Gastroesophageal sphincter (tissue), 4 donors: Measurements from ENCODE around the gene TRIO. TPM values are rescaled to one million over a fixed set of nuclear protein-coding genes. Genes with fewer than 3 reads are reported as not detected.

Experiments
- ATAC-seq: fragments of 150-250 bp; one replicate; pipeline ENCODE4 v1.9.1; 2016; ENCODE audit warnings: mild to moderate bottlenecking, moderate library complexity
- H3K27ac ChIP-seq, 4 donors: fragments of 200-600 bp; sonication (generic) in 3 of 4; 1 replicate in 3 of 4; 2 replicates in 1 of 4; pipeline ENCODE4 v1.5.1; 2016 to 2019
- H3K27me3 ChIP-seq: fragments of 200-600 bp; sonication (generic); one replicate; pipeline ENCODE4 v1.5.1; 2019
- H3K36me3 ChIP-seq, 2 donors: fragments of 200-600 bp; sonication (generic); one replicate each; pipeline ENCODE4 v1.5.1; 2019; ENCODE audit warnings: control low read depth in 1 of 2
- H3K4me1 ChIP-seq, 3 donors: fragments of 200-600 bp; sonication (generic); 1 replicate in 2 of 3; 2 replicates in 1 of 3; pipeline ENCODE4 v1.5.1; 2016 to 2019; ENCODE audit warnings: control low read depth in 2 of 3
- H3K4me3 ChIP-seq, 2 donors: fragments of 200-600 bp; sonication (generic); one replicate each; pipeline ENCODE4 v1.5.1; 2019; ENCODE audit warnings: mild to moderate bottlenecking in 1 of 2, moderate library complexity in 1 of 2
- H3K9me3 ChIP-seq, 3 donors: fragments of 200-600 bp; sonication (generic); one replicate each; pipeline ENCODE4 v1.5.1; 2017 to 2019; ENCODE audit warnings: control low read depth in 2 of 3
- EP300 ChIP-seq: sonication (generic); formaldehyde crosslinking; IDR thresholded peaks from one replicate; pipeline ENCODE4 v1.6.1; 2017; ENCODE audit warnings: antibody characterized with exemption, mild to moderate bottlenecking
- POLR2A ChIP-seq, 2 donors: fragments of 450-650 bp; IDR thresholded peaks; one replicate each; pipeline ENCODE4 v1.6.1; 2017; ENCODE audit warnings: antibody characterized with exemption in 2 of 2, mild to moderate bottlenecking in 2 of 2, moderate library complexity in 1 of 2
- POLR2AphosphoS5 ChIP-seq: sonication (generic); formaldehyde crosslinking; IDR thresholded peaks from one replicate; pipeline ENCODE4 v1.6.1; 2017; ENCODE audit warnings: antibody characterized with exemption
- WGBS, 2 donors: methylation state at CpG; one replicate each; pipeline ENCODE4 v1.1.5; 2018; ENCODE audit warnings: low coverage in 1 of 2; 5-methylcytosine and 5-hydroxymethylcytosine counted together
- total RNA-seq, 4 donors: library from RNA; depleted of rRNA; stranded (reverse); fragments of >200 nt; gene quantifications; one replicate each; pipeline ENCODE4 v1.1.0, GENCODE V29; 2016
- TF ChIP-seq, protein P1 (sequence below), 4 experiments: fragments of 200-600 bp in 2 of 4; fragments of 450-650 bp in 2 of 4; sonication (generic) in 1 of 4; IDR thresholded peaks; one replicate each; pipeline ENCODE4 v1.5.1; 2017 to 2019; ENCODE audit warnings: antibody characterized with exemption in 4 of 4, mild to moderate bottlenecking in 2 of 4, moderate library complexity in 2 of 4

Gene TRIO
- total RNA-seq, 4 donors from 2014 or later: 69.2 to 257 (median 172) TPM

DNA sequence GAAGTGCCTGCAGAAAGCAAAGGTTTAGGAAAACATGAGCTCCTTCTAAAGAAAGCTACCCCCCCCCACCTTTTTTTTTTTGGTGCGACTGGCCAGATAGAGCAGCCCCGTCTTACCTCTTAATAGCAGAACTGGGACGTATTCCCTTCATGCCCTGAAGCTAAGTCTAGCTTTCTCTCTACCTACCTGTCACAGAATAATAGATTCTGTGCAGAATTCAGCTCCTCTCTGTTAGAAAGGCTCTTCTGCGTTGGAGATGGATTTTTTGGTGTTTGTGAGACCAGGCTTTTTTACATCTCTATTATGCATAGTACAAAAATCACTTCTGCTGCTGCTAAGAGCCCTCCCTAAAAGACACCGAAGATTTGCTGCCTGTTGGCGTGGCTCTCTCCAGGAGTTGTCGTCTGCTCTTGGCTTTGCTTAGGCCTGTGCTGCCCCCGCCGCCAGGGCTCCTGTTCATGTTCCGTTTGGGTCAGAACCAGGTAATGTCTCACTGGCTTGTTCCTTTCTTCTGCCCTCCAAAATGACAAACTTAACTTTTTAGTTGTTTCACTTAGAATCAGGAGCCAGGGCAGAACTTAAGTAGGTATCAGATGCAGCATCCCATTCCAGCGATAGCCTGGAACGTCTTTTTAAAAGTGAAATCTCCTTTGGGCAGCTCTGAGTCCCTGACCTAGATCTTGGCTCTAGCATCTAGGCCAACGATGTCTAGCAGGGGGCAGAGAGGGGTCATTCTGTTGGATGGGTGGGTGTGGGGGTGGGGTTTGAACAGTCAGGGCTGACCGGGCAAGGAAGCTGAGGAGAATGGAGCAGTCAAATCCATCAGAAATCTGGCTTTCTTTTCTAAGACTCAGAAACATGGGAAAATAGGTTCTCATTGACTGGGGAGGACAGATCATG, 2.5 kb downstream of the TRIO start:
- no peak for TF ChIP-seq POLR2AphosphoS5
- no peak for TF ChIP-seq POLR2A (IDR thresholded peaks at IDR 0.05)
- TF ChIP-seq, protein P1, sequence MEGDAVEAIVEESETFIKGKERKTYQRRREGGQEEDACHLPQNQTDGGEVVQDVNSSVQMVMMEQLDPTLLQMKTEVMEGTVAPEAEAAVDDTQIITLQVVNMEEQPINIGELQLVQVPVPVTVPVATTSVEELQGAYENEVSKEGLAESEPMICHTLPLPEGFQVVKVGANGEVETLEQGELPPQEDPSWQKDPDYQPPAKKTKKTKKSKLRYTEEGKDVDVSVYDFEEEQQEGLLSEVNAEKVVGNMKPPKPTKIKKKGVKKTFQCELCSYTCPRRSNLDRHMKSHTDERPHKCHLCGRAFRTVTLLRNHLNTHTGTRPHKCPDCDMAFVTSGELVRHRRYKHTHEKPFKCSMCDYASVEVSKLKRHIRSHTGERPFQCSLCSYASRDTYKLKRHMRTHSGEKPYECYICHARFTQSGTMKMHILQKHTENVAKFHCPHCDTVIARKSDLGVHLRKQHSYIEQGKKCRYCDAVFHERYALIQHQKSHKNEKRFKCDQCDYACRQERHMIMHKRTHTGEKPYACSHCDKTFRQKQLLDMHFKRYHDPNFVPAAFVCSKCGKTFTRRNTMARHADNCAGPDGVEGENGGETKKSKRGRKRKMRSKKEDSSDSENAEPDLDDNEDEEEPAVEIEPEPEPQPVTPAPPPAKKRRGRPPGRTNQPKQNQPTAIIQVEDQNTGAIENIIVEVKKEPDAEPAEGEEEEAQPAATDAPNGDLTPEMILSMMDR (IDR thresholded peaks at IDR 0.05): no peak
- no peak for TF ChIP-seq EP300
- peak overlapping the region; percentile 60 to 98 (median 97) for H3K27ac ChIP-seq
- H3K27me3 ChIP-seq: no peaks in the 10 kb centered on the region
- H3K4me1 ChIP-seq: peaks cover 8 to 66% (median 24%) of the 10 kb centered on the region in 3 donors
- no peaks in the 10 kb centered on the region for H3K9me3 ChIP-seq
- peak overlapping the region; percentile 46 to 94 for H3K4me3 ChIP-seq
- no peak for ATAC-seq
- WGBS, 2 donors: 17 to 21% methylated on average over 10 to 11 of the region's 14 CpGs
- H3K36me3 ChIP-seq: no peaks in the 10 kb centered on the region

DNA sequence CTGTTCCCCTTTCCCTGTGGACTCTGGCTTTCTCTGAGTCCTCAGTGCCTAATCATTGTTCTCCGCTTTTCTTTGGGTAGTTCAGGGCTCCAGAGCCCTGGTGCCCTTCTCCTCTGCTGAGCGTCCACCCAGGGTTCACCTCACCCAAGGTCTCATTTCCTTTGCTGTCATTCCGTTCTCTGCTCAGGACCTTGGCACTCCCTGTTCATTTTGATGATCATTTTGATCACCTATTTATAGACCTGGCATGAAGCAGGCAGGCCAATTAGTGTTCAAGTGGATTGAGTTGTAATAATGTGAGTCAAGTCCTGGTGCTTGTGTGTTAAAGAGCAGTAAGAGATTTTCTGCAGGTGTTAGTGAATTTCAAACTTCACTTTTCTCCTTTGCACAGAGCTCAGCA, 3.6 kb downstream of the TRIO start:
- 8 to 64% methylated on average over 2 to 3 of the region's 3 CpGs for WGBS, 2 donors
- Histone ChIP-seq H3K27me3 (no peaks in the 10 kb centered on the region), H3K36me3 (no peaks in the 10 kb centered on the region), H3K4me1 (peaks cover 8 to 77% (median 24%) of the 10 kb centered on the region in 3 donors), H3K27ac (peak overlapping the region; percentile 60 to 98 (median 97)), H3K9me3 (no peaks in the 10 kb centered on the region), H3K4me3 (peak overlapping the region in 1 of 2 donors; percentile 94)
- no peak for ATAC-seq
- no peak for TF ChIP-seq POLR2A (IDR thresholded peaks at IDR 0.05)
- TF ChIP-seq EP300: no peak
- no peak for TF ChIP-seq POLR2AphosphoS5
- TF ChIP-seq, protein P1 (IDR thresholded peaks at IDR 0.05): no peak

DNA sequence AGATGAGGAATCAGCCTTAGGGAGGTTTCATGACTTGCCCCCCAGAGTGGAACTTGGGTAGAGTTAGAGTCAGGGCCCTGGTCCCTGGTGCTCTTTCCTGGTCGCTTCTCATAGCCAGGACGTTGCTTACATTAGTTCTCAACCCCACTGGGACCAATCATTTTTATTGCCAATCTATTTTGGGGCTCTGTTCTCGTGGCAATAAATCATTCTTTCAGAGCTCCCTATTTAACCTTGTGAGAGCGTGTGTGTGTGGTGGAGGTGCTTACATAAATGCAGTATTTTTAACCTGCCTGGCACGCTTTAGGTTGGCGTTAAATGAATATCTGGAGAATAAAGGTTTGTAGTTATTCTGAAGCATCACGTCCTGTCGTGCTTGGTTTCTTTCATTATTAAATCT, 4.1 kb downstream of the TRIO start:
- Histone ChIP-seq H3K9me3 (no peaks in the 10 kb centered on the region), H3K4me1 (peaks cover 8 to 76% (median 24%) of the 10 kb centered on the region in 3 donors), H3K27ac (peak overlapping the region; percentile 60 to 98 (median 97)), H3K4me3 (peak overlapping the region in 1 of 2 donors; percentile 3), H3K36me3 (no peaks in the 10 kb centered on the region), H3K27me3 (no peaks in the 10 kb centered on the region)
- TF ChIP-seq, protein P1 (IDR thresholded peaks at IDR 0.05): no peak
- TF ChIP-seq POLR2A (IDR thresholded peaks at IDR 0.05): no peak
- TF ChIP-seq POLR2AphosphoS5: no peak
- TF ChIP-seq EP300: no peak
- no peak for ATAC-seq
- 23 to 42% methylated on average over 5 to 8 of the region's 8 CpGs for WGBS, 2 donors

DNA sequence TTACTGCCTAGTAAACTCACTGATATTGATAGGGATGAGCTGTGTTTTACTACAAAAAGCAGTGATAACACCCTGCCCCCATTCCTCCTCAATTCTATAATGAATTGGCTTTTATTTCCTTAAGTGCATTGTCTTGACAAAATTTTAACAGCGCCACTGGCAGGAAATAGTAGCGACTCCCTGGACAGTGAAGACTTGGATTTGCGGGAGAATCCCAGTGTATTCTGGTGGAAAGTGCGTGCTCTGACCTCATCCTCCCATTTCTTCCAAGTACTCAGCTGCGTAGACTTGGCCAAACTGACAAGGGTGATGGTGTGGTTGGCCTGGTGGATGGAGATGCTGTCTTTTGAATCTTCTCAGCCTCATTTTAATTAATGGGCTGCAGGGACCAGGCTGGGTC, 5.3 kb downstream of the TRIO start:
- Histone ChIP-seq H3K9me3 (no peaks in the 10 kb centered on the region), H3K4me3 (no peak overlapping the region), H3K27me3 (no peaks in the 10 kb centered on the region), H3K36me3 (no peaks in the 10 kb centered on the region), H3K27ac (peak overlapping the region in 3 of 4 donors; percentile 25 to 98 (median 97)), H3K4me1 (peaks cover 8 to 84% (median 34%) of the 10 kb centered on the region in 3 donors)
- ATAC-seq: no peak
- WGBS, 2 donors: 83 to 86% methylated on average over 5 of the region's 5 CpGs
- TF ChIP-seq, protein P1 (IDR thresholded peaks at IDR 0.05): no peak
- TF ChIP-seq POLR2A (IDR thresholded peaks at IDR 0.05): no peak
- TF ChIP-seq POLR2AphosphoS5: no peak
- TF ChIP-seq EP300: no peak
